Neural cell (in vitro differentiated cells): Measurements from ENCODE around the gene EYS.

Experiments
- CTCF ChIP-seq: fragments of 450-650 bp; IDR thresholded peaks from 2 replicates; pipeline ENCODE4 v1.5.1; 2014; ENCODE audit warnings: antibody characterized with exemption, mild to moderate bottlenecking, moderate library complexity; ENCODE audit not compliant: poor library complexity, severe bottlenecking
- EP300 ChIP-seq: fragments of 450-650 bp; conservative IDR thresholded peaks from 2 replicates; pipeline ENCODE4 v1.6.1; 2014; ENCODE audit warnings: antibody characterized with exemption, mild to moderate bottlenecking, moderate library complexity; ENCODE audit not compliant: poor library complexity, severe bottlenecking
- RAD21 ChIP-seq: fragments of 450-650 bp; conservative IDR thresholded peaks from 2 replicates; pipeline ENCODE4 v1.6.1; 2014; ENCODE audit warnings: antibody characterized with exemption, mild to moderate bottlenecking, moderate library complexity

GRCh38 chr6:64428186-64428585, 1278.8 kb downstream of the EYS start:
- TF ChIP-seq CTCF, result no peak
- no peak for TF ChIP-seq EP300
- TF ChIP-seq RAD21, result no peak
